Vagina (tissue), 2 donors: Measurements from ENCODE around the gene RPLP1. TPM values are rescaled to one million over a fixed set of nuclear protein-coding genes. Genes with fewer than 3 reads are reported as not detected.

Experiments
- DNase-seq, 2 donors: peaks; one replicate each; pipeline ENCODE4 v3.0.0-alpha.2; 2017; ENCODE audit errors: extremely low spot score in 2 of 2
- H3K27ac ChIP-seq: fragments of 200-600 bp; sonication (generic); one replicate; pipeline ENCODE4 v1.5.1; 2019
- H3K27me3 ChIP-seq: fragments of 200-600 bp; sonication (generic); one replicate; pipeline ENCODE4 v1.5.1; 2019
- H3K36me3 ChIP-seq, 2 donors: fragments of 200-600 bp; sonication (generic); one replicate each; pipeline ENCODE4 v1.5.1; 2017 to 2019
- H3K4me1 ChIP-seq: fragments of 200-600 bp; sonication (generic); one replicate; pipeline ENCODE4 v1.5.1; 2019
- H3K4me3 ChIP-seq, 2 donors: fragments of 200-600 bp; sonication (generic); 1 replicate in 1 of 2; 2 replicates in 1 of 2; pipeline ENCODE4 v1.5.1; 2016 to 2019
- H3K9me3 ChIP-seq: fragments of 200-600 bp; sonication (generic); one replicate; pipeline ENCODE4 v1.5.1; 2019
- POLR2A ChIP-seq, 2 donors: fragments of 450-650 bp; IDR thresholded peaks; one replicate each; pipeline ENCODE4 v1.6.1; 2017; ENCODE audit warnings: antibody characterized with exemption in 2 of 2, mild to moderate bottlenecking in 2 of 2, moderate library complexity in 2 of 2
- POLR2AphosphoS5 ChIP-seq, 2 donors: sonication (generic); formaldehyde crosslinking; IDR thresholded peaks; one replicate each; pipeline ENCODE4 v1.9.0; 2017; ENCODE audit warnings: antibody characterized with exemption in 2 of 2, mild to moderate bottlenecking in 2 of 2, low read depth in 1 of 2; ENCODE audit not compliant: insufficient read depth in 1 of 2
- intact Hi-C: fragments of 100-400 bp; cut with DNase I; formaldehyde crosslinking; loops from one replicate; pipeline ENCODE4 v1.15.1; 2023
- total RNA-seq: library from RNA; depleted of rRNA; stranded (reverse); fragments of >200 nt; gene quantifications from one replicate; pipeline ENCODE4 v1.2.3, GENCODE V29; 2016
- TF ChIP-seq, protein P1 (sequence below), 3 experiments: fragments of 450-650 bp in 2 of 3; fragments of 200-600 bp in 1 of 3; sonication (generic) in 1 of 3; IDR thresholded peaks; one replicate each; pipeline ENCODE4 v1.5.1; 2017 to 2019; ENCODE audit warnings: antibody characterized with exemption in 3 of 3, mild to moderate bottlenecking in 2 of 3, moderate library complexity in 2 of 3

Gene RPLP1
- total RNA-seq, 1 donor from 2014 or later, result 1,258 TPM

GRCh38 chr15:69434679-69435078 lies 17.9 kb upstream of the RPLP1 start:
- Histone ChIP-seq H3K36me3 (no peaks in the 10 kb centered on the region), H3K27me3 (no peaks in the 10 kb centered on the region), H3K27ac (no peak overlapping the region), H3K9me3 (no peaks in the 10 kb centered on the region), H3K4me3 (no peak overlapping the region), H3K4me1 (no peaks in the 10 kb centered on the region)
- intact Hi-C loops, result no loop called here
- no peak for DNase-seq
- TF ChIP-seq POLR2AphosphoS5 (IDR thresholded peaks at IDR 0.05; ENCODE audit: insufficient read depth in 1 of 2, low read depth in 1 of 2) (no peak), POLR2A (IDR thresholded peaks at IDR 0.05) (no peak)
- TF ChIP-seq, protein P1, sequence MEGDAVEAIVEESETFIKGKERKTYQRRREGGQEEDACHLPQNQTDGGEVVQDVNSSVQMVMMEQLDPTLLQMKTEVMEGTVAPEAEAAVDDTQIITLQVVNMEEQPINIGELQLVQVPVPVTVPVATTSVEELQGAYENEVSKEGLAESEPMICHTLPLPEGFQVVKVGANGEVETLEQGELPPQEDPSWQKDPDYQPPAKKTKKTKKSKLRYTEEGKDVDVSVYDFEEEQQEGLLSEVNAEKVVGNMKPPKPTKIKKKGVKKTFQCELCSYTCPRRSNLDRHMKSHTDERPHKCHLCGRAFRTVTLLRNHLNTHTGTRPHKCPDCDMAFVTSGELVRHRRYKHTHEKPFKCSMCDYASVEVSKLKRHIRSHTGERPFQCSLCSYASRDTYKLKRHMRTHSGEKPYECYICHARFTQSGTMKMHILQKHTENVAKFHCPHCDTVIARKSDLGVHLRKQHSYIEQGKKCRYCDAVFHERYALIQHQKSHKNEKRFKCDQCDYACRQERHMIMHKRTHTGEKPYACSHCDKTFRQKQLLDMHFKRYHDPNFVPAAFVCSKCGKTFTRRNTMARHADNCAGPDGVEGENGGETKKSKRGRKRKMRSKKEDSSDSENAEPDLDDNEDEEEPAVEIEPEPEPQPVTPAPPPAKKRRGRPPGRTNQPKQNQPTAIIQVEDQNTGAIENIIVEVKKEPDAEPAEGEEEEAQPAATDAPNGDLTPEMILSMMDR (IDR thresholded peaks at IDR 0.05), result no peak

DNA sequence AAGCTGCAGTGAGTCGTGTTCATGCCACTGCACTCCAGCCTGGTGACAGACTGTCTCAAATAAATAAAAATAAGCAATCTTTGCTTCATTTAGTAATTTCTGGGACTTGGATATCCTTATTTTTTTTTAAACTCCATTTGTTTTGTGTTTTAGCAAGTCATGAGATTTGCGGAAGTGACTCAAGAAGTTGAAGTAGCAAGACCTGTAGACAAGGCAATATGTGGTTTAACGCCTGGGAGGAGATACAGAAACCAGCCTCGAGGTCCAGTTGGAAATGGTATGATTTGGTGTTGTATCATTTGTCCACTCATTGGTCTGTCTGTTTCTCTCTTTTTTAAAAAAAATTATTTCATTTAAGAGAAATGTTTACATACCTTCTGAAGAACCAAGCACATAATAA lies 16.6 kb upstream of the RPLP1 start:
- DNase-seq, result no peak
- Histone ChIP-seq H3K4me1 (no peaks in the 10 kb centered on the region), H3K36me3 (no peaks in the 10 kb centered on the region), H3K4me3 (no peak overlapping the region), H3K27me3 (no peaks in the 10 kb centered on the region), H3K27ac (no peak overlapping the region), H3K9me3 (no peaks in the 10 kb centered on the region)
- intact Hi-C loops, result no loop called here
- TF ChIP-seq POLR2A (IDR thresholded peaks at IDR 0.05) (no peak), POLR2AphosphoS5 (IDR thresholded peaks at IDR 0.05; ENCODE audit: insufficient read depth in 1 of 2, low read depth in 1 of 2) (no peak)
- TF ChIP-seq, protein P1 (IDR thresholded peaks at IDR 0.05), result no peak

GRCh38 chr15:69436951-69437350 lies 15.7 kb upstream of the RPLP1 start:
- no peak for DNase-seq
- no peaks in the 10 kb centered on the region for H3K9me3 ChIP-seq
- H3K27ac ChIP-seq, result no peak overlapping the region
- no peaks in the 10 kb centered on the region for H3K27me3 ChIP-seq
- TF ChIP-seq, protein P1 (IDR thresholded peaks at IDR 0.05), result no peak
- no peak for TF ChIP-seq POLR2AphosphoS5 (IDR thresholded peaks at IDR 0.05; ENCODE audit: insufficient read depth in 1 of 2, low read depth in 1 of 2)
- no peak for TF ChIP-seq POLR2A (IDR thresholded peaks at IDR 0.05)
- no peaks in the 10 kb centered on the region for H3K36me3 ChIP-seq
- no peaks in the 10 kb centered on the region for H3K4me1 ChIP-seq
- intact Hi-C loops, result no loop called here
- no peak overlapping the region for H3K4me3 ChIP-seq

DNA sequence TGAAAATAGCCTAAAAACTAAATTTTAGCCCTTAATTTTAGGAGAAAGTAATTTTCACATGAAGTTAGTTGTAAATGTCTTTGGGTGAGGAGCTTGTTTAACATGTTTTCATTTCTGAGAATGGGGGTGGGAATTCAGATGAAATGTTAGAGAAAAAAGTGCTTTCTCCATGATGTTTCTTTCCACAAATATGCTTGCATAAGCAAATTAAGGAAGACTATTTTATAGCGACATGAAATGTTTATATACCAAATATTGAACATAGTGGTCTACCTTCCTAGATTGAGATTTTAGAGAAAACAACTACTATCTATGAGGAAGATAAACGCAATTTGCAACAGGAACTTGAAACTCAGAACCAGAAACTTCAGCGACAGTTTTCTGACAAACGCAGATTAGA lies 13.0 kb upstream of the RPLP1 start:
- no peaks in the 10 kb centered on the region for H3K9me3 ChIP-seq
- TF ChIP-seq, protein P1 (IDR thresholded peaks at IDR 0.05), result no peak
- TF ChIP-seq POLR2A (IDR thresholded peaks at IDR 0.05), result no peak
- intact Hi-C loops, result no loop called here
- DNase-seq, result no peak
- no peak overlapping the region for H3K4me3 ChIP-seq
- no peaks in the 10 kb centered on the region for H3K27me3 ChIP-seq
- H3K4me1 ChIP-seq, result no peaks in the 10 kb centered on the region
- no peak overlapping the region for H3K27ac ChIP-seq
- H3K36me3 ChIP-seq, result no peaks in the 10 kb centered on the region

GRCh38 chr15:69443032-69443611 lies 9.5 kb upstream of the RPLP1 start:
- H3K4me3 ChIP-seq, result no peak overlapping the region
- intact Hi-C loops, result no loop called here
- no peaks in the 10 kb centered on the region for H3K9me3 ChIP-seq
- H3K27ac ChIP-seq, result no peak overlapping the region
- no peaks in the 10 kb centered on the region for H3K4me1 ChIP-seq
- DNase-seq, result no peak
- H3K36me3 ChIP-seq, result no peaks in the 10 kb centered on the region
- H3K27me3 ChIP-seq, result no peaks in the 10 kb centered on the region
- TF ChIP-seq POLR2A (IDR thresholded peaks at IDR 0.05) (no peak), POLR2AphosphoS5 (IDR thresholded peaks at IDR 0.05; ENCODE audit: insufficient read depth in 1 of 2, low read depth in 1 of 2) (no peak)
- TF ChIP-seq, protein P1 (IDR thresholded peaks at IDR 0.05), result no peak
